HG03159 (cell line): ENCODE results near the gene PNPLA3.

ENCODE experiments used
- ATAC-seq: cut with Tn5 transposase; IDR thresholded peaks from one replicate; pipeline ENCODE4 v1.9.1; 2021; ENCODE audit warnings: mild to moderate bottlenecking, moderate library complexity; ENCODE audit not compliant: unreplicated experiment

PNPLA3 gene

DNA sequence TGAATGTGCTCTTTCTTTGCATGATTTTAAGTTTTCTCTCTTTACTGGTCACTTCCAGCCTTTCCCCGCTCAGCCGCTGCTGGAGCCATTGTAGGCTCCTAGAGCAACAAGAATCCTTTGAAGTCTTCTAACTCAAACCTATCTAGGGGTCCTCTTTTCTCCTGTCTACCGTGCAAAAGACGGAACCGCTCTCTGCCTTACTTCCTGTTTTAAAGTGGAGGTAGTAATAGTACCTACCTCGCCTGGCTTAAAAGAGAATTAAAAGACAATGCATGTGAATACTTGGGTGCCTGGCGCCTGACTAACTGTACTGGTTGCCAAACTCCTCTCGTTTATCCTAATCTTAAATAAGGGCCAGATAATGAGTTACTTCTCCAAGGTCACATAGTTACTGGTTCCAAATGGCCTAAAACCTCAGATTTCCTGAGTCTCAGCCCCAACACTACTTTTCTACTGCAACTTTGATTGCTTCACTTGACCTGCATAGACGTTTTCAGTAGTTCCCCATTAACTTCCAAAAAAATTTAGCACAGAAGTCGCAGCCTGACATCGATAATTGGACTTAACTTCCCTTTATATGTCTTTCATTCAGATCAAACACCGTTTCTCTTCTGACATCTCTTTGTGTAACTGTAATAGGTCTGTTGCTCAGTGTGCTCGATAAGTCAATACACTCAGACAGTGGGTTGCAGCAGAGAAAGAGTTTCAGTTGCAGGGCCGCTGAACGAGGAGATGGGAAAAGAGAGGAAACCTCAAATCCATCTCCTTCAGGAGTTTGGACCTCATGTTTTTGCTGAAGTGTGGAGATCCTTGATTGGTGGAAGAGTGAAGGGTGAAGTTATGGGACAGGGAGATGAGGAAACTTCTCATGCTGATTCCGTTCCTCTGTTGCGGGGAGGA is 32.5 kb downstream of the PNPLA3 start:
- ATAC-seq = peak; percentile 26

DNA sequence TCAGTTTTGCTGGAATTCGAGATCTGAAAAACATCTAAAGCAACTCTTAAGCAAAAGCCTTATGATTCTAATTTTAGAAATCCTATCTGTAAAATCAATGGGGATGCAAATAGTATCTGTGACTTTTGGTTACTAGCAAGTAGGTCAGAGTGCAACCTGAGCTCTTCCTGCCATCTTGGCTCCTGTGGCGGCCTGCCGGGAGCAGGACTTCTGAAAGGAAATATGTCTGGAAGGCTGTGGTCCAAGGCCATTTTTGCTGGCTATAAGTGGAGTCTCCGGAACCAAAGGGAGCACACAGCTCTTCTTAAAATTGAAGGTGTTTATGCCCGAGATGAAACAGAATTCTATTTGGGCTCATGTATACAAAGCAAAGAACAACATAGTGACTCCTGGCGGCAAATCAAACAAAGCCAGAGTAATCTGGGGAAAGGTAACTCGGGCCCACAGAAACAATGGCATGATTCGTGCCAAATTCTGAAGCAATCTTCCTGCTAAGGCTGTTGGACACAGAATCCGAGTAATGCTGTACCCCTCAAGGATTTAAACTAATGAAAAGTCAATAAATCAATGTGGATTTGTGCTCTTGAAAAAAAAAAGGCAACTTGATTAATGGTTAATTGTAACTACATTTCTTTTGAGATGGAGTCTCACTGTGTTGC is 33.3 kb downstream of the PNPLA3 start:
- no peak for ATAC-seq

DNA sequence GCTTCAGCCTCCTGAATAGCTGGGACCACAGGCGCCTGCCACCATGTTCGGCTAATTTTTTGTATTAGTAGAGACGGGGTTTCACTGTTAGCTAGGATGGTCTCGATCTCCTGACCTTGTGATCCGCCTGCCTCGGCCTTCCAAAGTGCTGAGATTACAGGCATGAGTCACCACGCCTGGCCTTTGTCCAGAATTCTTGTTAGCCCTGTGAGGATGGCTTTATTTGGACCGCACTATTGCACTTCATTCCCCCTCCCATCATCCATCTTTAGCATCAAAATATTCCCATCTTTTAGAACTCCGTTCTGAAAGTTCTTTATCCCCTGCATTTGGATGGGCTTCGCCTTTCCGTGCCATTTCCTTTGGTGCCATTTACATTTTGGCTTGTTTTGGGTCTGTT is 34.3 kb downstream of the PNPLA3 start:
- ATAC-seq = no peak

DNA sequence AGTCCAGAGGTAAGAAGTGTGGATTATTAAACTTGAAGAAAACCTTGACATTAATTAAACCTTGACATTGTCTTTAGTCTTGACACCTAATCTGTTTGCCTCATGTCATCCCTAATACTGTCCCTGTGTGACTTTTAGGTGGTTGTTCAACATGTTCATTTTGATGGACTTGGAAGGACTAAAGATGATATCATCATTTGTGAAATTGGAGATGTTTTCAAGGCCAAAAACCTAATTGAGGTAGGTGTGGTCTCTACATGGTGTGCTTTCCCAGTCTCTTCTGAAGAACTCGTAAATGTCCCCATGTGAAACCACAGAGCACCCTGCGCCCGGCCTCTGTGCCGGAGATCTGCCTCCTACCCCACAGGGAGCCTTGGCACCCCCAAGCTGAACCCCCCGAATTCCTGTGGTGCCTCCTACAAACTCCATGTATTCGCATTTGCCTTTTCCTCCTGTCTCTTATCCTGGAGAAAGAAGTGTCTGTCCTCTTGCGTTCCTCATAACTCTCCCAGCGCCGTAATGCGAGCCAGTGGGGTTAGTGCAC is 40.8 kb downstream of the PNPLA3 start:
- no peak for ATAC-seq

DNA sequence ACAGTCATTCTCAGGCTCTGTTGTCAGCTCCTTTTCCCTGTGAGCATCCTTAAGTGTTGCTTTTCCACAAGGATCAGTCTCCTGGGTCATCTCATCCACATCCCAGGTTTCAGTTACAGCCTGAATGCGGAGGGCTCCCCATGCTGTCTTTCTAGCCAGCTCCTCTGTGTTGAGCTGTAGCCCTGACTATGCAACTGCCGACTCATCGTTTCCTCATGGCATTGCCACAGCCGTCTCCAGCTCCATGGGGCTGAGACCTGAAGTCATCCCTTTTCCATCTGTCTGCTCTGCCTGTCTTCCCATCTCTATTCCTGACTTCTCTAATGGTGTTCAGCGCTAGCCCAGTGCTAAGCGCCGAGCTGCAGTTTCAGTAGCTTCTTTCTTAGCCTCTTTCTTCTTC is 43.5 kb downstream of the PNPLA3 start:
- ATAC-seq = no peak

DNA sequence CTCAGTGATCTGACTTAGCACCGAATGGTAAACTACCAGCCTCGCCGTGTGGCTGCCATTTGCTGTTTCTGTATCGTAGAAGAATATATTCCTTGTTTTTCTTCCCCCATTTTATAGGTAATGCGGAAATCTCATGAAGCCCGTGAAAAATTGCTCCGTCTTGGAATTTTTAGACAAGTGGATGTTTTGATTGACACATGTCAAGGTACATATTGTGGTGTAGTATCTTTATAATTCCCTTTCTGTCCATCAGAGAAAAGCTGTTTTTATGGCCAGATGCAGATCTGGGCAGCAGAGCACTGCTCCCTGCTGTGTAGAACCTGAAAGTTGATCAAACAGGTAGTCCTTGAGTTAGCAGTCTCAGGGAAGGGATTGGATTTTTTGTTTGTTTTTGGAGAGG is 45.0 kb downstream of the PNPLA3 start:
- ATAC-seq = no peak

DNA sequence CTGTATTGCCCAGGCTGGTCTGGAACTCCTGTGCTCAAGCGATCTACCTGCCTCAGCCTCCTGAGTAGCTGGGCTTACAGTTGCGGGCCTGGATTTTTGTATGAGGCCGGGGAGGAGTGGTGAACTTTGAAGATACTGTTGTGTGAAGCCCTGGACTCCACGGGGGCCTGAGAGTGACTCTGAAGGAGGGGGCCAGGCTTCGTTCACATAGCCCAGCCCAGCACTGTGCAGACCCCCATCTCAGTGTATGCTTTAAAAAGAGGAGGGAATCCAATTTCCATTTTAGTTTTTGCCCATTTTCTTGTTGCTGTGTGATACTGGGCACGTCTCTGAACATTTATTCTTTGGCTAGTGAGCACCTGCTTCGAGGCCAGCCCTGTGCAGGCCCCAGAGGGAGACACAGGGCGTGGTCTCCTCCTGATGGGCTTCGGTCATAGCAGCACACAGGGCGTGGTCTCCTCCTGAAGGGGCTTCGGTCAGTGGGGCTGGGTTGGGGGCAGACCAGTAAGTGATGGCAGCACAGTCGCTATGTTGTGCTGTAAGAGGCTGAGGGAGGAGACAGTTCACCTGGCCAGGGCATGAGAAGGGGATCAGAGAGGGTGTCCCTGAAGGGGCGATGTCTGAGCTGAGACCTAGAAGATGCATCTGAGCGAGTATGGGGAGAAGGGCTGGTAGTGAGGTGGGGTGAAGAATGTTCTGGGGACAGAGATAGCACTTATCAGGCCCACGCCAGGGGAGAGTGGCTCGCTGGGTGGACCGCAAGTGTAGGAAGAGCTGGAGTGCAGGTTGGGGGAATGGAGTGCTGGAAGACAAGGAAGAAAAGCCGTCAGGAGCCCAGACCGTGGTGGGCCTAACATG is 45.6 kb downstream of the PNPLA3 start:
- ATAC-seq = no peak

DNA sequence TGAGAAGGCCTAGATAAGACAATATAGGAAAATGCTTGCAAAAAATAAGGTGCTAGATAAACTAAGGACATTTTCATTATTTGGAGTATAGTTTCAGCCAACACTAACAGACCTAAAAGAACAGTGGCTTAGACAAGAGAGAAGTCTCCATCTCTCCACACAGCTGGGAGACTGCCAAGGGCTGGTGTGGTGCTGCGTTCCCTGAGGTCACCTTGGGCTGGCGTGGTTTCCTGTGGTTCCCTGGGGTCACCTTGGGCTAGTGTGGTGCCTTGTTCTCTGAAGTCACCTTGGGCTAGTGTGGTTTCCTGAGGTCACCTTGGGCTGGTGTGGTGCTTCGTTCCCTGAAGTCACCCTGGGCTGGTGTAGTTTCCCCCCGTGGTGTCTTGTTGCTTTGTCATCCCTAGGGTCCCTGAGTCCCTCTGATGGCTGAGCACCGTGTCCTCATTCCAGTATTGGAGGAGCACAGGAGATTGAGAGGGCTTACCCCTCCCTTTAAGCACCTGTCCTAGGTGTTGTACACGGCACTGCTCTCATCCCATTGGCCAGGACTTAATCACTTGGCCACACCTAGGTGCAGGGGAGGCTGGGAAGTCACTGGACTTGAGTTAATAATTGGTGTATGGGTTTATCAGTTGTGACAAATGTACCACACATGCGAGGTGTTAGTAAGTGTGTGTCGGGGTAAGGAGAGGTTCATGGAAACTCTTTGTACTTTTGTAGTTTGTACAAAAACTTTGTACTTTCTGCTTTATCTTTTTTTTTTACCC is 46.6 kb downstream of the PNPLA3 start:
- ATAC-seq = no peak

DNA sequence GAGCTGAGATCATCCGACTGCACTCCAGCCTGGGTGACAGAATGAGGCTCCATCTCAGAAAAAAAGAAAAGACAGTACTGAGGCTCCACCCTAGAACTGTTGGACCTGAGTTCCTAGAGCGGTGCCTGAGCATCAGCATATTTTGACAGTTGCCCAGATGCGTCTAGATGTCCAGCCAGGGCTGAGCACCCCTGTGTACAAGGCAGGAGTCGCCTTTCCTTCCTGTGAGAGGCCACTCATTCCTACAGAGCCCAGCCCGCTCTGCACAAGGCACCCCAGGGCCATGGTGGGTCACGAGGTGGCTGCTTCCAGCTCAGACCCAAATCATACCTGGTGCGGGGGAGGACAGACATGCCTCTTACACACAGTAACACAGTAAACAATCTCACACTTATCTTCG is 47.5 kb downstream of the PNPLA3 start:
- no peak for ATAC-seq

DNA sequence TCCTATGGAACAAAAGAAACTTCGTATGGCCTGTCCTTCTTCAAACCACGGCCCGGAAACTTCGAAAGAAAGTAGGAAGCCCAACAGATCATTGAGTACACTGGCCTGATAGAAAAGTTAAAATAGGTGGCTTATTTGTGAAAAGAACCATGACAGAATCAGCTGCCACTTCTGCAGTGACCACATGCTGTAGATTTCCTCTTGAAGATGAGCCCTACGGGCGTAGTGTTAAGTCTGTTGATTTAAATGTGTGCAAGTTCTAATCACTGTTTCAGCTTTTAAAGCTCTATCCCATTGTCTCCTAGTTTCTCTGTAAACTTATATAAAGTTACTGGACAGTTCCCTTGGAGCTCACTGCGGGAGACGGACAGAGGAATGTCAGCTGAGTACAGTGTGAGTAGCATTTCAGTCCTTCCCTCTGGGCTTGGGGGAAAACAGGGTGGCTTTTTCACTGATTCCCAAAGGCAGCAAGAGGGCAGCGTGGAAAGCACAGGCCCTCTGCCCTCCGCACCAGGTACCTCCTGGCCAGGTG is 49.4 kb downstream of the PNPLA3 start:
- no peak for ATAC-seq

DNA sequence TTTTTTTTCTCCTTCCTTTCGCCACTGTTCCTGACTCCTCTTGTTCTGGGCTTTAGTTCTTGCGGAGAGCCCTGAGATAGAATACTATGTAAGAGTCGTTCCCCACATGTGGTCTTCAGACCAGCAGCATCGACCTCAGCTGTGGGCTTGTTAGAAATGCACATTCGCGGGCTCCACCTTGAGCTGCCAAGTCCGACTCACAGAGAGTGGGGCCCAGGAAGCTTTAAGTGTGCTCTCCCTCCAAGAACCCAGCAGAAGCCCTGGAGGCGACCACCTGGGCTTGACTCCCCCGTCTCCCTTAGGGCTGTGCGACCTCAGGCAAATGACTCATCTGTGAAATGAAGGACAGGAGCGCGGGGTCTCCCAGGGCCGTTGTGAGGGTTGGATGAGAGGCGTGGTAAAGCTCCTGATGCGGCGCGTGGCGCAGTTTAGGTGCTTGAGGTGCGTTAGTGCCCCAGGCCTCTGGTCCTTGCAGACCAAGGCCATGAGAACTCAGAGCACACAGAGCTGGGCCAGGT is 50.5 kb downstream of the PNPLA3 start:
- no peak for ATAC-seq

DNA sequence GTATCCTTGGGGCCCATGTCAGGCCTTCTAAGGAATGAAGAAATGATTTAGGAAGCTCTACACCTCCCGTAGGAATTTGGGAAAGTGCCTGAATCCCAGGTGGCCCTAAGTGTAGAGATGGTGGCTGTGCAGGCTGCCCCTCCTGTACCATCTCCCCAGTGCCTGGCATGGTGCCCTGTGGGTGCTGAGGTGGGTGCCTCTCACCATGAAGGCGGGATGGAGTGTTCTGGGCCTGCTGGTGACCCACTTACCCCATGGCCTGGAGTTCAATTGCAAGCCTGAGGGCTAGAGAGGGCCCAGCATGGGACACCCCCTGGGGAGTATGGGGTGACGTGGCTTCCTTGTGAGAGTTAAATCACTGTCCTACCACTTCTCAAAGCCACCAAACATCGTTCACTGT is 51.4 kb downstream of the PNPLA3 start:
- ATAC-seq = no peak

DNA sequence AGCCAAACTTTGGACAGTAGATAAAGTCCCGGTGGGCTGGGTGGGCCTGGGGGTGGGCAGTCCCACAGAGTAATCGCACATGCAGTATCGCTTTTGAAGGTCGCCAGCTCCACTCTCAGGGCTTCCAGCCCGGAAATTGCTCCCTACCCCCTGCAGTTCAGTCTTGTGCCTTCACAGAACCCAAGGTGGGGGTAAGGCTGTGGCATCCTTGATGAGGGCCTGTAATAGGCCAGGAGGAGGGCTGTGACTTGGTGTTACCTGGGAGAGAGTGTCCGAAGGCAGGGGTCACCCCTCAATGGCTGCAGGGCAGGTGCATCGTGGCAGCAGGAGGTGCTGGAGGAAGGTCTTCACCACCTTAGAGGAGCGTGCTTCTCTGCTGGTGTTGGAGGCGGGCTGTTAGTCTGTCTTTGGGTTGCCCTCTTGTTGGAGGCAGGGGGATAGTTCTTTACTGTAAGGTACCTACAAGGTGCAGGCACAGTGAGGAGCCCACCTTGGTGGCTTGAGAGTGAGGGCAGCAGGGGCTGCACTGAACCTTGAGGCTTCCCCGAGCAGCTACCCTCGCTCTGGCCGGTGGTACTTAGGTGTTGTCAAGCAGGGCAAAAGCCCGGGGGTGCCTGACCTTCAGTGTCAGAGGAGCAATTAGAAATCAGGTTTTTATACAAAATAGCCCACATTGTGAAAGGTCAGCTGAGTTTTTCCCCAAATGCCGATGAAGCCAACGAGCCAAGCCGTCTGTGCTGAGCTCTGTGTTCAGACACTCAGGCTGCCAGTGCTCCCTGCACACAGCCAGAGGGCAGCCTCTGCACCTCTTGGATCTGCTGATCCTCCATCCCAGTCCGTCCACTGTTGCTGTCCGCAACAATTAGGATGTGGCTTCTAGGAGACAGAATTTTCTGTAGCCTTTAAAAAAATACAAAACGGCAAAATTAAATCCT is 53.5 kb downstream of the PNPLA3 start:
- ATAC-seq = no peak

DNA sequence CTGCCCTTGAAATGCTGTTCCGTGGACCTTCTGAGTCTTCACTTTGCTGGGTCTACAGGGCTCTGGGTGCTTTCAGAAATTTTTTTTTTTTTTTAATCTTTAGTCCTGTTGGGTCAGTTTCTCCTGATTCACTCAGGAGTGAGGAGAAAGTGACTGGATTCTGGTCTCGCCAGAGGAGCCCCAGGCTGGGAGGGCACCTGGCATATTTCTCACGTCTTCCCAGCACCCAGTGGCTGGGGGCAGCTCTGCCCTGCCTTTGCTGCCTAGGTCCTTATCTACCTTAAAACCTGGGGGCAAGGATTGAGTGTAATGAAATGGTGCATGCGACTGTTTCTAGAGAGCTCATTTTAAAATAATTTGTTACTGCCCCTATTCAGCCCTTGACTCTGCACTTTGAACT is 55.0 kb downstream of the PNPLA3 start:
- no peak for ATAC-seq

DNA sequence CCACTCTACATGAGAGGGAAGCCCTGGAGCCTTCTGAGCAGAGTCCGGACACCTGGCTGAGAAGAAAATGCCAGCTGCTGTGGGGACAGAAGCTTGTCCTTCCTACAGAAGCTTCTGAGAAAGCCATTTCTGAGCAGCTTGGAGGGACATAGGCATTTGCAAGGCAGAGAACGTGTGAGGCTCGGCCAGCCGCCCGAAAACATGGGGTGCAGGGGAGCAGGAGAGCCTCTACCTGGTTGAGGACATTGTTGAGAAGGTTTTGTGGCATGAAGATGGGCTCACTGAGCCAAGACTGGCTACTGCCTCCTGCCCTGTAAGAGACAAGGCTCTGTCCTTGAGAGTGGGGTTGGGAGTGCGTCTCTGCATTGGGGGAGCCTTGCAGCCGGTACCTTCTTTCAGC is 57.0 kb downstream of the PNPLA3 start:
- ATAC-seq = no peak

DNA sequence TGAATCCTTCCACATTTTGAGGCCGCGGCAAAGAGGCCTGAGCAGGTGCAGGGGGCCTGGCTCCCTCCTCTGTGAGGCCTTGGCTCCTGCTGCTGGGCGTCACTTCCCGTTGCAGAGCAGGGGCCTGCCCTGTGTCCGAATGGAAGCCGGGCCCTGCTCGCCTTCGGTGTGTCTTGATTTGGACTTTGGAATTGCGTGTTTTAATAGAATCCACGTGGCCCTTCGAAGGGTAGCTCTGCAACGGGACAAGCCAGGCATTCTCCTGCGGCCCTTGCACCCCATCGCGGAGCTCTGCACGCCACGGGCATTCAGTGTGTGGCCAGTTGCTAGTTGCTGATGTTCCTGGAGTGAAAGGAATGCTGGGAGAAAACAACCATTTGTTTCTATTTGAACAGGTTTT is 57.4 kb downstream of the PNPLA3 start:
- ATAC-seq = no peak

DNA sequence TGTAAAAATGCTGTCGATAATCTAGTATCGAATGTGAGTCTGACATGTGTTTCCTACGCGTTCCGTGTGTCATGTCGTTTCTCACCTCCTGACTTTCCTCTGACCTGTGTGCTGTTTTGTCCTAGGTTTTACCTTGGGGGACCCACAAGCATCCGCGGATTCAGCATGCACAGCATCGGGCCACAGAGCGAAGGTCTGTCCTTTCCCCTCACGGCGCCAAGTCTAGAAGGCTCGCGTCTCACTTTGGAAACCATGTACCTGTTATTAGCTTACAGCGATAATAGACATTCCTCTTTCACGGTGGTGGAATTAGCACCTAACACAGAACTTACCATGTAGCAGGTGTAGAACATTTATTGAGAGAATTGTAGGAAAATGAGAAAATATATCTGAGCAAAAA is 60.2 kb downstream of the PNPLA3 start:
- no peak for ATAC-seq

DNA sequence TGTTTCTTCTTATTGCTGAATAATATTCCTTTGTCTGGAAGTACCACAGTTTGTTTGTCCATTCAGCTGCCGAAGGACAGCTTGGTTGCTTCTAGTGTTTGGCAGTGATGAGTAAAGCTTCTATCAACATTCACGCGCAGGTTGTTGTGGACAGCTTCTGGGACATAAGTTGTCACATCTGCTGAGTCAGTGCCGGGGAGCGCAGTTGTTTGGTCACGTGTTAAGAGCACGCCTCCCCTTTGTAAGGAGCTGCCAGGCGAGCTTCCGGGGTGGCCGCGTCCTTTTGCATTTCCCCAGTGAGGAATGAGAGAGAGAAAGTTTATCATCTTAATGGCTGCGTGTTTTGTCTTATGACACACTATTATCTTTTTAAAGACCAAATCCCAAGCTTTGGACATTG is 61.9 kb downstream of the PNPLA3 start:
- no peak for ATAC-seq
